Sigmoid colon (tissue), 4 donors: ENCODE results near the gene ANO1.

Experiments used
- POLR2A ChIP-seq, 2 donors: fragments of 450-650 bp; IDR thresholded peaks; one replicate each; pipeline ENCODE4 v1.6.1; 2016; ENCODE audit warnings: antibody characterized with exemption in 2 of 2, mild to moderate bottlenecking in 2 of 2, moderate library complexity in 2 of 2
- POLR2AphosphoS5 ChIP-seq, 4 donors: sonication (generic); formaldehyde crosslinking; IDR thresholded peaks; one replicate each; pipeline ENCODE4 v1.6.1; 2017; ENCODE audit warnings: antibody characterized with exemption in 4 of 4
- TF ChIP-seq, protein P1 (sequence below), 4 experiments: fragments of 450-650 bp in 3 of 4; fragments of 200-600 bp in 1 of 4; IDR thresholded peaks; one replicate each; pipeline ENCODE4 v1.5.1; 2016 to 2019; ENCODE audit warnings: antibody characterized with exemption in 4 of 4, mild to moderate bottlenecking in 3 of 4, moderate library complexity in 2 of 4

DNA sequence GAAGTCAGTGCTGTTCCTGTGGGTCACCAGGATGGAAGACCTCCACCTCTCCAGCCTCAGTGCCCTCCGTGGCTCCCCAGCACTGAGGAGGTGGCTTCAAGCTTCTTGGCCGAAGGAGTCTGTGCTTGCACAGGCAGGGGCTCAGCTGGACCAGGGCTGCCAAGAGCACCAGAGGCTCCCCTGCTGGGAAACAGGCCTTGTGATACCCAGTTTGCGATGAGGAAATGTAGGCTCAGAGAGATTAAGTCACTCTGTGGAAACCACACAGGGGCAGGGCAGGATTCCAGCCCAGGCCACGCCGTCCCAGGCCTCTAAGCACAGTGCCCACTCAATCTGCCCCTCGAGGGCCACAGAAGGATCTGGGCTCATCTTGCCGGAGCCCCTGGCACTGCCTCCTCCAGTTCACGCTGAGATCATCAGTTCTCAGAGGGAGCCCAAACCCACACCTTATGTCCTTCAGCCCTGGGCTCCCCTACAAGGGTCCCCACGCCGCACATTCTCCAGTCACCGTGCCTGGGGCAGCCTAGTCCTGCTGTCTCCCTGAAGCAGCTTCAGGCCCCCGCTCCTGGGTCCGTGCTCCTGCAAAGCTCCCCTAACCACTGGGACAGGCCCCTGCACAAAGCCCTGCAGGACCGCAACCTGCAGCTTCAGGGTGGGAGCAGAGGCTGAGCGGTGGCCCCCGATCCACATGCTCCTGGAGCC is 21.6 kb downstream of the ANO1 start:
- TF ChIP-seq, protein P1, sequence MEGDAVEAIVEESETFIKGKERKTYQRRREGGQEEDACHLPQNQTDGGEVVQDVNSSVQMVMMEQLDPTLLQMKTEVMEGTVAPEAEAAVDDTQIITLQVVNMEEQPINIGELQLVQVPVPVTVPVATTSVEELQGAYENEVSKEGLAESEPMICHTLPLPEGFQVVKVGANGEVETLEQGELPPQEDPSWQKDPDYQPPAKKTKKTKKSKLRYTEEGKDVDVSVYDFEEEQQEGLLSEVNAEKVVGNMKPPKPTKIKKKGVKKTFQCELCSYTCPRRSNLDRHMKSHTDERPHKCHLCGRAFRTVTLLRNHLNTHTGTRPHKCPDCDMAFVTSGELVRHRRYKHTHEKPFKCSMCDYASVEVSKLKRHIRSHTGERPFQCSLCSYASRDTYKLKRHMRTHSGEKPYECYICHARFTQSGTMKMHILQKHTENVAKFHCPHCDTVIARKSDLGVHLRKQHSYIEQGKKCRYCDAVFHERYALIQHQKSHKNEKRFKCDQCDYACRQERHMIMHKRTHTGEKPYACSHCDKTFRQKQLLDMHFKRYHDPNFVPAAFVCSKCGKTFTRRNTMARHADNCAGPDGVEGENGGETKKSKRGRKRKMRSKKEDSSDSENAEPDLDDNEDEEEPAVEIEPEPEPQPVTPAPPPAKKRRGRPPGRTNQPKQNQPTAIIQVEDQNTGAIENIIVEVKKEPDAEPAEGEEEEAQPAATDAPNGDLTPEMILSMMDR (IDR thresholded peaks at IDR 0.05) = no peak
- TF ChIP-seq POLR2A (IDR thresholded peaks at IDR 0.05) = no peak
- TF ChIP-seq POLR2AphosphoS5 (IDR thresholded peaks at IDR 0.05) = no peak
